ENCODE data around the gene NUDT7. TPM values are rescaled to one million over a fixed set of nuclear protein-coding genes. Genes with fewer than 3 reads are reported as not detected.

Gene NUDT7
- total RNA-seq, 4 donors from 2014 or later, result 7.6 to 16.1 (median 12.8) TPM

DNA sequence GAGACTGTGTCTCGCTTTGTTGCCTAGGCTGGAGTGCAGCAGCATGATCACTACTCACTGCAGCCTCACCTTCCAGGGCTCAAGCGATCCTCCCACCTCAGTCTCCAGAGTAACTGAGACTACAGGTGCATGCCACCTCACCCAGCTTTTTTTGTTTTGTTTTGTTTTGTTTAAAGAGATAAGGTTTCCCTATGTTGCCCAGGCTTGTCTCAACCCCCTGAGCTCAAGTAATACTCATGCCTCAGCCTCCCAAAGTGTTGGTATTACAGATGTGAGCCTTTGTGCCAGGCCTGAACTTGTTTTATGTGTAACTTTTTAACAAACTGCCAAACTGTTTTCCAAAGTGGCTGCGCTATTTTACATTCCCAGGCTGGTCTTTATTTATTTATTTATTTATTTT lies 41.8 kb upstream of the NUDT7 start:
- no peak overlapping the region for H3K4me3 ChIP-seq
- TF ChIP-seq POLR2AphosphoS5 (IDR thresholded peaks at IDR 0.05) (no peak), EP300 (IDR thresholded peaks at IDR 0.05) (no peak), POLR2A (IDR thresholded peaks at IDR 0.05) (no peak)
- TF ChIP-seq, protein P1, sequence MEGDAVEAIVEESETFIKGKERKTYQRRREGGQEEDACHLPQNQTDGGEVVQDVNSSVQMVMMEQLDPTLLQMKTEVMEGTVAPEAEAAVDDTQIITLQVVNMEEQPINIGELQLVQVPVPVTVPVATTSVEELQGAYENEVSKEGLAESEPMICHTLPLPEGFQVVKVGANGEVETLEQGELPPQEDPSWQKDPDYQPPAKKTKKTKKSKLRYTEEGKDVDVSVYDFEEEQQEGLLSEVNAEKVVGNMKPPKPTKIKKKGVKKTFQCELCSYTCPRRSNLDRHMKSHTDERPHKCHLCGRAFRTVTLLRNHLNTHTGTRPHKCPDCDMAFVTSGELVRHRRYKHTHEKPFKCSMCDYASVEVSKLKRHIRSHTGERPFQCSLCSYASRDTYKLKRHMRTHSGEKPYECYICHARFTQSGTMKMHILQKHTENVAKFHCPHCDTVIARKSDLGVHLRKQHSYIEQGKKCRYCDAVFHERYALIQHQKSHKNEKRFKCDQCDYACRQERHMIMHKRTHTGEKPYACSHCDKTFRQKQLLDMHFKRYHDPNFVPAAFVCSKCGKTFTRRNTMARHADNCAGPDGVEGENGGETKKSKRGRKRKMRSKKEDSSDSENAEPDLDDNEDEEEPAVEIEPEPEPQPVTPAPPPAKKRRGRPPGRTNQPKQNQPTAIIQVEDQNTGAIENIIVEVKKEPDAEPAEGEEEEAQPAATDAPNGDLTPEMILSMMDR (IDR thresholded peaks at IDR 0.05), result no peak
- no peaks in the 10 kb centered on the region for H3K27me3 ChIP-seq
- no peak for DNase-seq (ENCODE audit: low spot score in 2 of 2)
- H3K4me1 ChIP-seq, result no peaks in the 10 kb centered on the region
- H3K36me3 ChIP-seq, result no peaks in the 10 kb centered on the region
- H3K27ac ChIP-seq, result no peak overlapping the region
- 90% methylated on average over 3 of the region's 3 CpGs for whole genome bisulfite sequencing
- H3K9me3 ChIP-seq, result no peaks in the 10 kb centered on the region

DNA sequence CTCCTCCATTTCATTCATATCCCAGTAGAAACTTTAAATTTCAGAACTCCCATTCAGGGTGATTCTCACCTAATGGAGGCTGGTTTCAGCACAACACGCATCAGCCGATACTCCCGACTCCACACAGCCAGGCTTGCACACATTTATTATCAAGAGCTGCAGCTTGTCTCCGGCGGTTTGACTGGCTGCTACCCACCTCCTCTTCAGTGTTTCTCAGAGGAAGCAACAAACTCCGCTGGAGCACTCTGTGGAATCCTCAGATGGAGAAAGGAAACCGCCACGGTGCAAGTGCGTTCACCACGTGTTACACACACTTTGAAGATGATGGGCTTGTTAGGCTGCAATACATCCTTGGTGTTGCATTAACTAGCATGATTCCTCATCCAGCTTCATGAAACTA lies 39.7 kb upstream of the NUDT7 start:
- WGBS, result 83% methylated on average over 10 of the region's 10 CpGs
- no peak overlapping the region for H3K4me3 ChIP-seq
- H3K9me3 ChIP-seq, result no peaks in the 10 kb centered on the region
- H3K36me3 ChIP-seq, result no peaks in the 10 kb centered on the region
- no peaks in the 10 kb centered on the region for H3K27me3 ChIP-seq
- DNase-seq (ENCODE audit: low spot score in 2 of 2), result no peak
- no peaks in the 10 kb centered on the region for H3K4me1 ChIP-seq
- TF ChIP-seq EP300 (IDR thresholded peaks at IDR 0.05), result no peak
- TF ChIP-seq, protein P1 (IDR thresholded peaks at IDR 0.05), result no peak
- no peak for TF ChIP-seq POLR2AphosphoS5 (IDR thresholded peaks at IDR 0.05)
- no peak for TF ChIP-seq POLR2A (IDR thresholded peaks at IDR 0.05)
- no peak overlapping the region for H3K27ac ChIP-seq

DNA sequence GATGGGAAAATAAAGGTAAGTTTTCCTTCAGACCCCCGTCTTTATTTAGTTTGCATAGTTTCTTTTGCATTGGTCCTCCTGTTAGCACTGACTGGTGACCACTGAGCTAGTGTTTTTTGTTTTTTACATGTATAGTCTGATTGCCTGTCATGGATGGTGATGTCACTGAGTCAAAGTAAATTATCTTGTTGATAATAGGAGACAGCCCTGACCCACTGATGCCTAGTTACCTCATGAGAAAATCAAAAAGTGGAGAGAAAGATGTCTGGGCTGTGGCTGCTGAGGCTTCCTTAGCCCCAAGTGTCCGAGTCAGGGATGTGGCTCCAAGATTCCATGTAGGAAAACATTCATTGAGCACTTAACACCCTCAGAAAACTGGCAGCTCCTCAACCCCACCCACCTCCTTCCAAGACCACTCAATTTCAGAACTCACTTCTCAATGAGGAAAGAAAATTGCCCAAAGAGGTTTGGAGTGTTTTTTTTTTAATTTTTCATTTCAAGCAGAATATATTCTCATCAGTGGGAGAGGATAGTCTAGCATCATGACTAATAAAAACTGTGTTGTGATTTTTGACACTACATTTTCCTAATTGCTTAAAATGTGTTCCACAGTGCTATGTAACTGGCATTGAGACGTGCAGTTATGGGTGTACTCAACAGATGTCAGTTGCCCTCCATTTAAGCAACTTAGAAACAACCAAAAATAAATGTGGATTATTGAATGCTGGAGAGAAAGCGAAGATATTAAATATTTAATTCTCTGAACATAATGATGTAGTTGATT lies 38.7 kb upstream of the NUDT7 start:
- TF ChIP-seq POLR2A (IDR thresholded peaks at IDR 0.05), result no peak
- TF ChIP-seq, protein P1 (IDR thresholded peaks at IDR 0.05), result no peak
- no peak for TF ChIP-seq EP300 (IDR thresholded peaks at IDR 0.05)
- no peak for TF ChIP-seq POLR2AphosphoS5 (IDR thresholded peaks at IDR 0.05)
- no peak overlapping the region for H3K27ac ChIP-seq
- H3K4me1 ChIP-seq, result no peaks in the 10 kb centered on the region
- H3K9me3 ChIP-seq, result no peaks in the 10 kb centered on the region
- H3K36me3 ChIP-seq, result no peaks in the 10 kb centered on the region
- no peak for DNase-seq (ENCODE audit: low spot score in 2 of 2)
- no peak overlapping the region for H3K4me3 ChIP-seq
- H3K27me3 ChIP-seq, result no peaks in the 10 kb centered on the region
- 69% methylated on average over 4 of the region's 4 CpGs for WGBS

DNA sequence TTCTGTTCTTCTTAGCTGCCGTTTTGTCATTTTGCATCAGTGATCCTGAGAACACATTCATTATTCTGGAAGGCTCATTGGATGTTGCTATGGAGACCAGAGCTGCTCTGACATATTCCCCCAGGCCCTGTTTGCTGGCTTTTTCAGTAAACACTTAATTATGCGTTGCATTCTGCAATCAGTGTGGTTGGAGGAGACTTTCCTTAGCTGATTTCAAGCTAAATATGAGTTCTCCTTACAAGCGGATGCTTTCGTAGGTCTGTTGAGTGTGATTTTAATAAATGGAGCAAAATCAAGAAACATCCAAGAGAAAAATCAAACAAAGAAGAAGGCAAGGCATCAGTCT lies 38.2 kb upstream of the NUDT7 start:
- no peak for TF ChIP-seq POLR2A (IDR thresholded peaks at IDR 0.05)
- TF ChIP-seq EP300 (IDR thresholded peaks at IDR 0.05), result no peak
- no peak for TF ChIP-seq POLR2AphosphoS5 (IDR thresholded peaks at IDR 0.05)
- TF ChIP-seq, protein P1 (IDR thresholded peaks at IDR 0.05), result no peak
- no peak overlapping the region for H3K27ac ChIP-seq
- H3K27me3 ChIP-seq, result no peaks in the 10 kb centered on the region
- WGBS, result 53% methylated on average over 4 of the region's 4 CpGs
- no peaks in the 10 kb centered on the region for H3K9me3 ChIP-seq
- no peaks in the 10 kb centered on the region for H3K4me1 ChIP-seq
- DNase-seq (ENCODE audit: low spot score in 2 of 2), result no peak
- no peaks in the 10 kb centered on the region for H3K36me3 ChIP-seq
- H3K4me3 ChIP-seq, result no peak overlapping the region

DNA sequence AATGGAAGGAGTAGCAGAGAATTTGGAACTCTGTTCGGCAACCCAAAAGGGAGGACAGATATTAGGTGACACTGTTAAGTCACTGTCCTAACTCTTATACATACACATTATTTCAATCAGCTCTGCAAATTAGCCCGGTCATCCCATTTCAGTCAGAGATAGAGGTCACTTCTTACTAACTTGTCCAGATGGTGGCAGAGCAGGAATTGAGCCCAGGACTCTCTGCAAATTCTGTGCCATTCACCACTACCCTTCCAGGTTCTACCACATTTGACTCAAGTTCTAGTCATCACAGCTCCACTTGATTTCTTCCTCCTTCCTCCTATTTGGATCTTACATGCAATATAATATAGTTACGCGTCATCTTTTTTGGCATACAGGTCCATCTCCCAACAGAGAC lies 35.9 kb upstream of the NUDT7 start:
- no peaks in the 10 kb centered on the region for H3K36me3 ChIP-seq
- no peak for DNase-seq (ENCODE audit: low spot score in 2 of 2)
- H3K27me3 ChIP-seq, result peaks cover 10% of the 10 kb centered on the region
- H3K4me1 ChIP-seq, result no peaks in the 10 kb centered on the region
- 83% methylated on average over 4 of the region's 4 CpGs for WGBS
- no peaks in the 10 kb centered on the region for H3K9me3 ChIP-seq
- H3K27ac ChIP-seq, result no peak overlapping the region
- no peak overlapping the region for H3K4me3 ChIP-seq
- TF ChIP-seq POLR2AphosphoS5 (IDR thresholded peaks at IDR 0.05) (no peak), POLR2A (IDR thresholded peaks at IDR 0.05) (no peak), EP300 (IDR thresholded peaks at IDR 0.05) (no peak)
- TF ChIP-seq, protein P1 (IDR thresholded peaks at IDR 0.05), result no peak

All from suprapubic skin (tissue), 4 donors.